Astrocyte (in vitro differentiated cells and primary cell): ENCODE measurements around the gene MACC1. TPM values are rescaled to one million over a fixed set of nuclear protein-coding genes. Genes with fewer than 3 reads are reported as not detected.
"Not testable (repeated sequence)": the region's sequence is repeated elsewhere in the genome, so short reads cannot be mapped to it uniquely, and the experiment has no call there.

ENCODE experiments used
- DNase-seq: peaks from one replicate; pipeline ENCODE4 v3.0.0-alpha.2; 2010; ENCODE audit warnings: low read depth
- FAIRE-seq: peaks from 2 replicates; lab custom pipeline; 2011; peaks lifted over from hg19 to GRCh38; lab: Jason Lieb, UNC
- H2AFZ ChIP-seq: 2 replicates; pipeline ENCODE4 v1.6.0; 2012; ENCODE audit warnings: low read depth, low read length, inconsistent platforms
- H3K27ac ChIP-seq: 2 replicates; pipeline ENCODE4 v1.5.1; 2011; ENCODE audit warnings: low read depth, low read length, inconsistent platforms
- H3K27me3 ChIP-seq: 2 replicates; pipeline ENCODE4 v1.6.0; 2011; ENCODE audit warnings: low read length, inconsistent platforms; ENCODE audit not compliant: insufficient read depth
- H3K36me3 ChIP-seq: 2 replicates; pipeline ENCODE4 v1.5.1; 2011; ENCODE audit warnings: low read length, inconsistent platforms; ENCODE audit not compliant: insufficient read depth
- H3K4me1 ChIP-seq: 2 replicates; pipeline ENCODE4 v1.5.1; 2011; ENCODE audit warnings: low read length, inconsistent platforms; ENCODE audit not compliant: insufficient read depth
- H3K4me2 ChIP-seq: 2 replicates; pipeline ENCODE4 v1.6.0; 2012; ENCODE audit warnings: low read length, inconsistent platforms
- H3K4me3 ChIP-seq: 2 replicates; pipeline ENCODE4 v1.5.1; 2011; ENCODE audit warnings: low read depth, mild to moderate bottlenecking, low read length, inconsistent platforms; ENCODE audit not compliant: insufficient read depth
- H3K79me2 ChIP-seq: 2 replicates; pipeline ENCODE4 v1.6.0; 2012; ENCODE audit warnings: mild to moderate bottlenecking, low read length, inconsistent platforms; ENCODE audit not compliant: insufficient read depth
- H3K9ac ChIP-seq: 2 replicates; pipeline ENCODE4 v1.6.0; 2012; ENCODE audit warnings: mild to moderate bottlenecking, low read length, inconsistent platforms
- H3K9me3 ChIP-seq: 2 replicates; pipeline ENCODE4 v1.5.1; 2012; ENCODE audit warnings: low read depth, mild to moderate bottlenecking, low read length, inconsistent platforms; ENCODE audit not compliant: insufficient read depth
- H4K20me1 ChIP-seq: 2 replicates; pipeline ENCODE4 v1.6.0; 2012; ENCODE audit warnings: low read length, inconsistent platforms; ENCODE audit not compliant: insufficient read depth
- H3K27ac Mint-ChIP-seq: one replicate; pipeline ENCODE4 v1.8.0; 2021; ENCODE audit warnings: mild to moderate bottlenecking, mixed read lengths; ENCODE audit not compliant: unreplicated experiment
- H3K27me3 Mint-ChIP-seq: one replicate; pipeline ENCODE4 v1.8.0; 2021; ENCODE audit warnings: low read depth, mixed read lengths; ENCODE audit not compliant: unreplicated experiment
- H3K36me3 Mint-ChIP-seq: one replicate; pipeline ENCODE4 v1.8.0; 2021; ENCODE audit warnings: low read depth, mixed read lengths; ENCODE audit not compliant: unreplicated experiment
- H3K4me1 Mint-ChIP-seq: one replicate; pipeline ENCODE4 v1.8.0; 2021; ENCODE audit warnings: low read depth, mixed read lengths; ENCODE audit not compliant: unreplicated experiment
- H3K4me3 Mint-ChIP-seq: one replicate; pipeline ENCODE4 v1.8.0; 2021; ENCODE audit warnings: mild to moderate bottlenecking, moderate library complexity, mixed read lengths; ENCODE audit not compliant: unreplicated experiment
- H3K9me3 Mint-ChIP-seq: one replicate; pipeline ENCODE4 v1.8.0; 2021; ENCODE audit warnings: mild to moderate bottlenecking, mixed read lengths; ENCODE audit not compliant: unreplicated experiment
- EZH2 ChIP-seq: IDR thresholded peaks from 2 replicates; pipeline ENCODE4 v1.6.1; 2012; ENCODE audit warnings: mild to moderate bottlenecking, low read length, inconsistent platforms; ENCODE audit not compliant: insufficient read depth
- total RNA-seq: library from RNA; stranded (reverse); gene quantifications from 2 replicates; pipeline ENCODE4 v1.2.1, GENCODE V29; 2021
- TF ChIP-seq, protein P1 (sequence below): IDR thresholded peaks from 2 replicates; pipeline ENCODE4 v1.5.1; 2011; ENCODE audit warnings: low read depth, mild to moderate bottlenecking, inconsistent platforms, low read length, moderate library complexity; ENCODE audit not compliant: insufficient read depth

Gene MACC1
- total RNA-seq, 1 donor from 2014 or later = 2.0 TPM

DNA sequence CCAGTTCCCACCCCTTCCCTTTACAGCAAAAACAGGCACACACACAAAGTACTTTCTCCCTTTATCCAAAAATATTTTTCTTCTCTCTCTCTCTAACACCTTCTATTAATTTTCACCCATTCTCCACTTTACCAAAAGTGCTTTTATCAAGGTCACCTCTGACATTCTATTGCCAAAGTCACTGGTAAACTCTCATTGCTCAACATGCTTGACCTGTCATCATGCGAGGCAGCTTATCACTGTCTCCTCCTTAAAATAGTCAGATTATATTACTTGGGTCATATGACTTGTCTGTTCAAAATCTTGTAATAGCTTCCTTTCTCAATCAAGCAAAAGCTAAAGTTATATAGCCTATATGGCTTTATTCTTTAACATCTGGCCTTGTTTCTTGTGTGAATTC, 28.6 kb downstream of the MACC1 start:
- FAIRE-seq (no peak), DNase-seq (no peak)
- Histone ChIP-seq H3K27ac (no peak overlapping the region), H3K4me1 (peaks cover 3% of the 10 kb centered on the region), H3K4me2 (no peak overlapping the region), H3K36me3 (no peaks in the 10 kb centered on the region), H3K9me3 (no peaks in the 10 kb centered on the region), H3K9ac (no peak overlapping the region), H2AFZ (no peak overlapping the region), H3K27me3 (no peaks in the 10 kb centered on the region), H3K79me2 (no peaks in the 10 kb centered on the region), H4K20me1 (no peaks in the 10 kb centered on the region), H3K4me3 (no peak overlapping the region)
- H3K36me3 Mint-ChIP-seq = no peaks in the 10 kb centered on the region
- H3K27me3 Mint-ChIP-seq = no peaks in the 10 kb centered on the region
- no peaks in the 10 kb centered on the region for H3K4me1 Mint-ChIP-seq
- H3K4me3 Mint-ChIP-seq = no peak overlapping the region
- H3K27ac Mint-ChIP-seq = no peak overlapping the region
- H3K9me3 Mint-ChIP-seq = peaks cover 2% of the 10 kb centered on the region
- TF ChIP-seq EZH2 = no peak
- TF ChIP-seq, protein P1, sequence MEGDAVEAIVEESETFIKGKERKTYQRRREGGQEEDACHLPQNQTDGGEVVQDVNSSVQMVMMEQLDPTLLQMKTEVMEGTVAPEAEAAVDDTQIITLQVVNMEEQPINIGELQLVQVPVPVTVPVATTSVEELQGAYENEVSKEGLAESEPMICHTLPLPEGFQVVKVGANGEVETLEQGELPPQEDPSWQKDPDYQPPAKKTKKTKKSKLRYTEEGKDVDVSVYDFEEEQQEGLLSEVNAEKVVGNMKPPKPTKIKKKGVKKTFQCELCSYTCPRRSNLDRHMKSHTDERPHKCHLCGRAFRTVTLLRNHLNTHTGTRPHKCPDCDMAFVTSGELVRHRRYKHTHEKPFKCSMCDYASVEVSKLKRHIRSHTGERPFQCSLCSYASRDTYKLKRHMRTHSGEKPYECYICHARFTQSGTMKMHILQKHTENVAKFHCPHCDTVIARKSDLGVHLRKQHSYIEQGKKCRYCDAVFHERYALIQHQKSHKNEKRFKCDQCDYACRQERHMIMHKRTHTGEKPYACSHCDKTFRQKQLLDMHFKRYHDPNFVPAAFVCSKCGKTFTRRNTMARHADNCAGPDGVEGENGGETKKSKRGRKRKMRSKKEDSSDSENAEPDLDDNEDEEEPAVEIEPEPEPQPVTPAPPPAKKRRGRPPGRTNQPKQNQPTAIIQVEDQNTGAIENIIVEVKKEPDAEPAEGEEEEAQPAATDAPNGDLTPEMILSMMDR = no peak

DNA sequence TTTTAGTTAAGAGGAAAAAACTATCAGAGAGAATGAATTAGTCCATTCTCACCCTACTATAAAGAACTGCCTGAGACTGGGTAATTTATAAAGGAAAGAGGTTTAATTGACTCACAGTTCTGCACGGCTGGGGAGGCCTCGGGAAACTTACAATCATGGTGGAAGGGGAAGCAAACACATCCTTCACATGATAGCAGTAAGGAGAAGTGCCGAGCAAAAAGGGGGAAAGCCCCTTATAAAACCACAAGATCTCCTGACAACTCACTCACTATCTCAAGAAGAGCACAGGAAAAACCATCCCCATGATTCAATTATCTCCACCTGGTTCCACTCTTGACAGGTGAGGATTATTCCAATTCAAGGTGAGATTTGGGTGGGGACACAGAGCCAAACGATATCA, 29.3 kb downstream of the MACC1 start:
- H3K27ac Mint-ChIP-seq, H2AFZ ChIP-seq, H3K9ac ChIP-seq, H3K27me3 ChIP-seq, H3K4me3 ChIP-seq, H3K36me3 Mint-ChIP-seq, H3K36me3 ChIP-seq, H3K4me1 ChIP-seq, H3K4me3 Mint-ChIP-seq, FAIRE-seq, H3K4me2 ChIP-seq, DNase-seq, H3K27me3 Mint-ChIP-seq, H3K9me3 Mint-ChIP-seq, H3K9me3 ChIP-seq, H3K4me1 Mint-ChIP-seq, H3K27ac ChIP-seq, H4K20me1 ChIP-seq, H3K79me2 ChIP-seq: not testable (repeated sequence)

DNA sequence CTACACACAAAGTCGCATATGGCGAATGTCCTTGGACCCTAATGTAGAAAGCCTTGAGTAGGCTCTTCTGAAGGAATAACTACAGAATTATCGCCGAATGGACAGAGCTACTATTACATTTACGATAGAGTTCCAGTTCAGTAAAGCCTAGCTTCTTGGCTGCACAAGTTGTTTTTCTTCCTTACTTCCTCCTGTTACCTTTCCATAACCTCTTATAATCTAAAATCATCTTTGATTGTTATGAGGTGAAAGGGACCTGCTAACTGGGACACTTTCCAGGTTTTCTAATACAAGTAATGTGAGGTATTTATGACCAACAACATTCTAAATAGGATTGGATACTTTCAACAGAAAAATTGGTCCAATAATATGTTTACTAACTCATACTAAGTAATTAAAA, 31.2 kb downstream of the MACC1 start:
- H3K4me1 ChIP-seq = no peaks in the 10 kb centered on the region
- no peaks in the 10 kb centered on the region for H3K36me3 ChIP-seq
- no peak overlapping the region for H3K27ac Mint-ChIP-seq
- H3K9me3 ChIP-seq = no peaks in the 10 kb centered on the region
- H3K9ac ChIP-seq = no peak overlapping the region
- no peaks in the 10 kb centered on the region for H3K79me2 ChIP-seq
- FAIRE-seq (no peak), DNase-seq (no peak)
- no peak for TF ChIP-seq EZH2
- TF ChIP-seq, protein P1 = no peak
- H3K36me3 Mint-ChIP-seq = no peaks in the 10 kb centered on the region
- no peak overlapping the region for H3K4me3 Mint-ChIP-seq
- no peaks in the 10 kb centered on the region for H4K20me1 ChIP-seq
- no peaks in the 10 kb centered on the region for H3K4me1 Mint-ChIP-seq
- no peak overlapping the region for H3K4me2 ChIP-seq
- no peaks in the 10 kb centered on the region for H3K27me3 Mint-ChIP-seq
- H3K9me3 Mint-ChIP-seq = peaks cover 2% of the 10 kb centered on the region
- no peak overlapping the region for H3K27ac ChIP-seq
- no peak overlapping the region for H2AFZ ChIP-seq
- H3K27me3 ChIP-seq = no peaks in the 10 kb centered on the region
- no peak overlapping the region for H3K4me3 ChIP-seq
